Measurements from ENCODE around the gene LHX4. TPM values are rescaled to one million over a fixed set of nuclear protein-coding genes. Genes with fewer than 3 reads are reported as not detected.

Gene LHX4
- total and polyA plus RNA-seq, 4 donors, result under 0.01 to 0.19 (median 0.05) TPM

- DNase-seq (ENCODE audit: low spot score), result no peak
- Histone ChIP-seq H3K9ac (ENCODE audit: low read depth in 1 of 2, low read length in 2 of 2) (no peak overlapping the region), H3K27ac (ENCODE audit: low read depth in 1 of 2, low read length in 2 of 2) (no peak overlapping the region), H3K4me3 (ENCODE audit: low read depth in 1 of 3, low read length in 3 of 3) (no peak overlapping the region), H3K9me3 (ENCODE audit: control insufficient read depth in 4 of 4, low read length in 3 of 4) (no peaks in the 10 kb centered on the region), H3K4me1 (ENCODE audit: control insufficient read depth in 4 of 4, insufficient read depth in 4 of 4, low read length in 3 of 4) (peaks cover 0 to 2% (median 0%) of the 10 kb centered on the region in 4 donors), H3K27me3 (ENCODE audit: control insufficient read depth in 4 of 4, insufficient read depth in 4 of 4, low read length in 3 of 4) (no peaks in the 10 kb centered on the region), H3K36me3 (ENCODE audit: control insufficient read depth in 4 of 4, insufficient read depth in 3 of 4, low read depth in 1 of 4, low read length in 3 of 4) (no peaks in the 10 kb centered on the region)
- TF ChIP-seq RXRA (IDR thresholded peaks at IDR 0.05) (no peak), NR2F2 (IDR thresholded peaks at IDR 0.05) (no peak)
- WGBS, result 91% methylated on average over 1 of the region's 1 CpG
These were observed 65.9 kb downstream of the LHX4 start for GRCh38 chr1:180295999-180296398.

- Histone ChIP-seq H3K27ac (ENCODE audit: low read depth in 1 of 2, low read length in 2 of 2) (no peak overlapping the region), H3K27me3 (ENCODE audit: control insufficient read depth in 4 of 4, insufficient read depth in 4 of 4, low read length in 3 of 4) (no peaks in the 10 kb centered on the region), H3K4me1 (ENCODE audit: control insufficient read depth in 4 of 4, insufficient read depth in 4 of 4, low read length in 3 of 4) (no peaks in the 10 kb centered on the region), H3K36me3 (ENCODE audit: control insufficient read depth in 4 of 4, insufficient read depth in 3 of 4, low read depth in 1 of 4, low read length in 3 of 4) (no peaks in the 10 kb centered on the region), H3K4me3 (ENCODE audit: low read depth in 1 of 3, low read length in 3 of 3) (no peak overlapping the region), H3K9me3 (ENCODE audit: control insufficient read depth in 4 of 4, low read length in 3 of 4) (no peaks in the 10 kb centered on the region), H3K9ac (ENCODE audit: low read depth in 1 of 2, low read length in 2 of 2) (no peak overlapping the region)
- 95% methylated on average over 7 of the region's 7 CpGs for WGBS
- TF ChIP-seq RAD21 (IDR thresholded peaks at IDR 0.05) (no peak), ZBTB33 (IDR thresholded peaks at IDR 0.05) (no peak), REST (IDR thresholded peaks at IDR 0.05) (no peak), EGR1 (IDR thresholded peaks at IDR 0.05; ENCODE audit: low read depth in 2 of 2) (no peak), SP1 (IDR thresholded peaks at IDR 0.05) (no peak), JUND (IDR thresholded peaks at IDR 0.05) (no peak), CTCF (IDR thresholded peaks at IDR 0.05; ENCODE audit: low read depth, low read length, missing input control) (no peak), GABPA (IDR thresholded peaks at IDR 0.05 in 1 of 2, conservative IDR thresholded peaks at IDR 0.05 in 1 of 2) (no peak), HNF4A (conservative IDR thresholded peaks at IDR 0.05) (no peak), TAF1 (conservative IDR thresholded peaks at IDR 0.05) (no peak), RXRA (IDR thresholded peaks at IDR 0.05) (no peak), FOXA2 (IDR thresholded peaks at IDR 0.05) (no peak)
- no peak for DNase-seq (ENCODE audit: low spot score)
These were observed 69.6 kb downstream of the LHX4 start for GRCh38 chr1:180299479-180300221.

Measured in liver (tissue), 9 donors.